Duodenal mucosa (tissue), 2 donors: ENCODE data around the gene SLC5A9.
"Not testable (repeated sequence)": the region's sequence is repeated elsewhere in the genome, so short reads cannot be mapped to it uniquely, and the experiment has no call there.

Source experiments
- H3K27ac ChIP-seq: one replicate; pipeline ENCODE4 v1.7.0; 2013; ENCODE audit warnings: low read depth, low read length
- H3K27me3 ChIP-seq, 2 donors: one replicate each; pipeline ENCODE4 v1.7.0; 2013; ENCODE audit warnings: low read length in 2 of 2, control low read depth in 1 of 2; ENCODE audit not compliant: insufficient read depth in 2 of 2, control insufficient read depth in 1 of 2
- H3K36me3 ChIP-seq, 2 donors: one replicate each; pipeline ENCODE4 v1.7.0; 2013; ENCODE audit warnings: low read length in 2 of 2, control low read depth in 1 of 2; ENCODE audit not compliant: insufficient read depth in 2 of 2, control insufficient read depth in 1 of 2
- H3K4me1 ChIP-seq, 2 donors: one replicate each; pipeline ENCODE4 v1.7.0; 2013; ENCODE audit warnings: low read length in 2 of 2, control low read depth in 1 of 2; ENCODE audit not compliant: insufficient read depth in 2 of 2, control insufficient read depth in 1 of 2
- H3K4me3 ChIP-seq, 2 donors: one replicate each; pipeline ENCODE4 v1.7.0; 2013; ENCODE audit warnings: low read length in 2 of 2, low read depth in 1 of 2
- H3K9ac ChIP-seq, 2 donors: one replicate each; pipeline ENCODE4 v1.7.0; 2013; ENCODE audit warnings: low read length in 2 of 2, low read depth in 1 of 2
- H3K9me3 ChIP-seq, 2 donors: one replicate each; pipeline ENCODE4 v1.7.0; 2013; ENCODE audit warnings: low read length in 2 of 2, control low read depth in 1 of 2; ENCODE audit not compliant: control insufficient read depth in 1 of 2

Gene SLC5A9

DNA sequence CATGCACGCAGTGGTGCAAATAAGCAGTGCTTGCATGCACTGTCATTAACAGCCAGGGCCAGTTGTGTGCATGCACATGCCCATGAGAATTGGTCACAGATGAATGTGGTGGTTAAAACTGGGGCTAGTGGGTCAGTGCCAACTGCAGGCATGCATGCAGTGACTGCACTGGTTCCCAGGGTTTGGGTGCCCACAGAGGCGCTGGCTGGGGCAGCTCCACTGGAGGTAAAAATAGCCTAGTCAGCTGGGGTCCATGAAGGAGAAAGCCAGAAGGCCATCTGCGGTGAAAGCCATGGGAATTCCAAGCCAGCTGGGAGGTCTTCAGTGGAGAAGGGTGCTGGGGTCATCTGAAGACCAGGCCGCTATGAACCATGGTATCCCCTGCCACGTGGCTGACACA lies 70.2 kb downstream of the SLC5A9 start:
- no peaks in the 10 kb centered on the region for H3K36me3 ChIP-seq
- no peaks in the 10 kb centered on the region for H3K9me3 ChIP-seq
- no peak overlapping the region for H3K4me3 ChIP-seq
- H3K27me3 ChIP-seq: no peaks in the 10 kb centered on the region
- no peaks in the 10 kb centered on the region for H3K4me1 ChIP-seq
- H3K9ac ChIP-seq: no peak overlapping the region
- no peak overlapping the region for H3K27ac ChIP-seq

DNA sequence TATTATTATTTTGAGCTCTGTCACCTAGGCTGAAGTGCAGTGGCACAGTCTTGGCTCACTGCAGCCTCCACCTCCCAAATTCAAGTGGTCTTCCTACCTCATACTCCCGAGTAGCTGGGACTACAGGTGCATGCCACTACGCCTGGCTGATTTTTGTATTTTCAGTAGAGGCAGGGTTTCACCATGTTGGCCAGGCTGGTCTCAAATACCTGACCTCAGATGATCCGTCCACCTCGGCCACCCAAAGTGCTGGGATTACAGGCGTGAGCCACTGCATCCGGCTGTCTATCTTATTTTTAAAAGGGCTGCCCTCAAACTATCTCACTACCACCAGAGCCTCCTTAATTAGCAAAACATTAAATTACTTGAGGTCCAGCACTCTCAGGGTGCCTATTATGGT lies 71.6 kb downstream of the SLC5A9 start:
- H3K4me3 ChIP-seq, H3K27ac ChIP-seq, H3K9me3 ChIP-seq, H3K9ac ChIP-seq, H3K4me1 ChIP-seq, H3K36me3 ChIP-seq, H3K27me3 ChIP-seq: not testable (repeated sequence)

GRCh38 chr1:48294656-48295055 lies 72.1 kb downstream of the SLC5A9 start:
- Histone ChIP-seq H3K9me3 (no peaks in the 10 kb centered on the region), H3K36me3 (no peaks in the 10 kb centered on the region), H3K27me3 (no peaks in the 10 kb centered on the region), H3K27ac (no peak overlapping the region), H3K4me3 (no peak overlapping the region), H3K9ac (no peak overlapping the region), H3K4me1 (no peaks in the 10 kb centered on the region)
